Smooth muscle cell (in vitro differentiated cells): Measurements from ENCODE around the gene TGFBR2. TPM values are rescaled to one million over a fixed set of nuclear protein-coding genes. Genes with fewer than 3 reads are reported as not detected.

Experiments used
- DNase-seq: peaks from one replicate; lab custom pipeline; 2025; ENCODE audit not compliant: unreplicated experiment; lab: John Stamatoyannopoulos, UW
- H2AFZ ChIP-seq: fragments of 200-600 bp; sonication (generic); 2 replicates; pipeline ENCODE4 v1.6.0; 2016; ENCODE audit warnings: antibody characterized with exemption, low read depth, mild to moderate bottlenecking
- H3F3A ChIP-seq: fragments of 200-600 bp; sonication (generic); 2 replicates; pipeline ENCODE4 v1.6.0; 2017; ENCODE audit warnings: antibody characterized with exemption, low read depth
- H3K27ac ChIP-seq: fragments of 200-600 bp; sonication (generic); 2 replicates; pipeline ENCODE4 v1.5.1; 2016; ENCODE audit warnings: low read depth, mild to moderate bottlenecking
- H3K27me3 ChIP-seq: fragments of 200-600 bp; sonication (generic); 2 replicates; pipeline ENCODE4 v1.6.1; 2016; ENCODE audit warnings: low read depth, mild to moderate bottlenecking
- H3K36me3 ChIP-seq: fragments of 200-600 bp; sonication (generic); 2 replicates; pipeline ENCODE4 v1.5.1; 2016; ENCODE audit warnings: low read depth
- H3K4me1 ChIP-seq: fragments of 200-600 bp; sonication (generic); 2 replicates; pipeline ENCODE4 v1.5.1; 2016; ENCODE audit warnings: low read depth
- H3K4me2 ChIP-seq: fragments of 200-600 bp; sonication (generic); 2 replicates; pipeline ENCODE4 v1.6.0; 2016; ENCODE audit warnings: mild to moderate bottlenecking
- H3K4me3 ChIP-seq: fragments of 200-600 bp; sonication (generic); 2 replicates; pipeline ENCODE4 v1.5.1; 2016; ENCODE audit warnings: mild to moderate bottlenecking
- H3K79me2 ChIP-seq: fragments of 200-600 bp; sonication (generic); 2 replicates; pipeline ENCODE4 v1.6.0; 2016; ENCODE audit warnings: low read depth, mild to moderate bottlenecking
- H3K9ac ChIP-seq: fragments of 200-600 bp; sonication (generic); 2 replicates; pipeline ENCODE4 v1.6.0; 2016; ENCODE audit warnings: low read depth
- H3K9me3 ChIP-seq: fragments of 200-600 bp; sonication (generic); replicated peaks from 2 replicates; pipeline ENCODE4 v1.5.1; 2016; ENCODE audit warnings: low read depth
- H4K20me1 ChIP-seq: fragments of 200-600 bp; sonication (generic); 2 replicates; pipeline ENCODE4 v1.6.0; 2016; ENCODE audit warnings: low read depth
- CTCF ChIP-seq: fragments of 200-600 bp; sonication (generic); IDR thresholded peaks from 2 replicates; pipeline ENCODE4 v1.5.1; 2017; ENCODE audit warnings: borderline replicate concordance, mild to moderate bottlenecking, antibody characterized with exemption; ENCODE audit not compliant: insufficient read depth, poor library complexity, severe bottlenecking
- WGBS: methylation state at CpG from one replicate; pipeline ENCODE4 v1.1.7; 2016; ENCODE audit warnings: low lambda C conversion rate; 5-methylcytosine and 5-hydroxymethylcytosine counted together
- polyA plus RNA-seq: library from polyadenylated mRNA; unstranded; fragments of >200 nt; fragmentation: Nextera tagmentation; extraction: Ambion mirVana; gene quantifications from 2 replicates; pipeline ENCODE4 v1.2.1, GENCODE V29; 2016
- total RNA-seq: library from RNA; depleted of rRNA; stranded (reverse); fragments of >200 nt; gene quantifications from 2 replicates; pipeline ENCODE4 v1.2.3, GENCODE V29; 2014

The TGFBR2 gene
- total and polyA plus RNA-seq, 2 experiments from 2014 or later, result 39.6 to 53.7 TPM

- Histone ChIP-seq H4K20me1 (peaks cover 13% of the 10 kb centered on the region), H3K27me3 (no peaks in the 10 kb centered on the region), H3K79me2 (peaks cover 60% of the 10 kb centered on the region), H3K4me3 (no peak overlapping the region), H2AFZ (no peak overlapping the region), H3K4me2 (no peak overlapping the region), H3F3A (no peaks in the 10 kb centered on the region), H3K4me1 (no peaks in the 10 kb centered on the region), H3K9me3 (no peaks in the 10 kb centered on the region), H3K36me3 (peaks cover 6% of the 10 kb centered on the region), H3K27ac (no peak overlapping the region), H3K9ac (no peak overlapping the region)
- no peak for TF ChIP-seq CTCF
- 83% methylated on average over 4 of the region's 4 CpGs for WGBS
- no peak for DNase-seq
Measured at GRCh38 chr3:30642849-30643361, 36.5 kb downstream of the TGFBR2 start.

- Histone ChIP-seq H3K36me3 (peaks cover 6% of the 10 kb centered on the region), H3K27ac (no peak overlapping the region), H2AFZ (no peak overlapping the region), H3K4me1 (peaks cover 1% of the 10 kb centered on the region), H3K27me3 (no peaks in the 10 kb centered on the region), H3F3A (peaks cover 2% of the 10 kb centered on the region), H3K9ac (no peak overlapping the region), H3K4me2 (no peak overlapping the region), H3K79me2 (peaks cover 51% of the 10 kb centered on the region), H3K4me3 (no peak overlapping the region), H4K20me1 (peaks cover 10% of the 10 kb centered on the region), H3K9me3 (no peaks in the 10 kb centered on the region)
- WGBS, result 97% methylated on average over 7 of the region's 7 CpGs
- TF ChIP-seq CTCF, result no peak
- no peak for DNase-seq
Measured at GRCh38 chr3:30643763-30644462, 37.5 kb downstream of the TGFBR2 start.

- WGBS, result 66% methylated on average over 2 of the region's 2 CpGs
- peaks cover 44% of the 10 kb centered on the region for H3K79me2 ChIP-seq
- DNase-seq, result no peak
- TF ChIP-seq CTCF, result no peak
- peaks cover 10% of the 10 kb centered on the region for H4K20me1 ChIP-seq
- no peaks in the 10 kb centered on the region for H3K27me3 ChIP-seq
- no peak overlapping the region for H3K4me3 ChIP-seq
- H3K27ac ChIP-seq, result no peak overlapping the region
- H3K4me1 ChIP-seq, result peaks cover 6% of the 10 kb centered on the region
- no peak overlapping the region for H3K9ac ChIP-seq
- H3K36me3 ChIP-seq, result peaks cover 6% of the 10 kb centered on the region
- H3K4me2 ChIP-seq, result no peak overlapping the region
- no peaks in the 10 kb centered on the region for H3K9me3 ChIP-seq
- peaks cover 6% of the 10 kb centered on the region for H3F3A ChIP-seq
- no peak overlapping the region for H2AFZ ChIP-seq
Measured at GRCh38 chr3:30644615-30645014, 38.2 kb downstream of the TGFBR2 start.

GRCh38 chr3:30645077-30645476 lies 38.7 kb downstream of the TGFBR2 start:
- WGBS, result 98% methylated on average over 4 of the region's 4 CpGs
- Histone ChIP-seq H3K79me2 (peaks cover 39% of the 10 kb centered on the region), H3K27ac (no peak overlapping the region)

More at GRCh38 chr3:30645077-30645476, 38.7 kb downstream of the TGFBR2 start:
- Histone ChIP-seq H3K27me3 (no peaks in the 10 kb centered on the region), H4K20me1 (peaks cover 10% of the 10 kb centered on the region), H3K9me3 (no peaks in the 10 kb centered on the region), H3K36me3 (peaks cover 6% of the 10 kb centered on the region), H3K4me3 (no peak overlapping the region), H3K9ac (no peak overlapping the region), H2AFZ (no peak overlapping the region), H3K4me1 (peaks cover 6% of the 10 kb centered on the region), H3K4me2 (no peak overlapping the region), H3F3A (peaks cover 9% of the 10 kb centered on the region)
- TF ChIP-seq CTCF, result no peak
- no peak for DNase-seq
